GM11168 (cell line): ENCODE measurements around the gene RASA1.

ENCODE experiments used
- in situ Hi-C: fragments of 300-500 bp; cut with MboI; formaldehyde crosslinking; loops from one replicate; pipeline ENCODE4 v1.12.0; 2022; ENCODE audit warnings: low sequenced_read_pairs; ENCODE audit not compliant: unreplicated experiment

The RASA1 gene

GRCh38 chr5:87394411-87395165 is 126.9 kb downstream of the RASA1 start:
- in situ Hi-C loops = no loop called here

GRCh38 chr5:87398981-87399614 is 131.4 kb downstream of the RASA1 start:
- in situ Hi-C loops = no loop called here

GRCh38 chr5:87399720-87400119 is 132.0 kb downstream of the RASA1 start:
- in situ Hi-C loops = no loop called here

- in situ Hi-C loops = no loop called here
Measured at GRCh38 chr5:87400305-87400899, 132.7 kb downstream of the RASA1 start.

GRCh38 chr5:87401626-87402025 is 133.9 kb downstream of the RASA1 start:
- in situ Hi-C loops = no loop called here

GRCh38 chr5:87403409-87403808 is 135.7 kb downstream of the RASA1 start:
- in situ Hi-C loops = no loop called here

- in situ Hi-C loops = no loop called here
Measured at GRCh38 chr5:87403899-87404298, 136.2 kb downstream of the RASA1 start.

- in situ Hi-C loops = no loop called here
Measured at GRCh38 chr5:87404359-87404758, 136.7 kb downstream of the RASA1 start.

GRCh38 chr5:87405472-87406155 is 137.9 kb downstream of the RASA1 start:
- in situ Hi-C loops = no loop called here

- in situ Hi-C loops = no loop called here
Measured at GRCh38 chr5:87408204-87408603, 140.5 kb downstream of the RASA1 start.

- in situ Hi-C loops = no loop called here
Measured at GRCh38 chr5:87410931-87411330, 143.2 kb downstream of the RASA1 start.

GRCh38 chr5:87411586-87411972 is 143.9 kb downstream of the RASA1 start:
- in situ Hi-C loops = no loop called here

GRCh38 chr5:87411973-87412629 is 144.4 kb downstream of the RASA1 start:
- in situ Hi-C loops = no loop called here

- in situ Hi-C loops = no loop called here
Measured at GRCh38 chr5:87412630-87413342, 145.1 kb downstream of the RASA1 start, which contains the start of gene CCNH. TSS of gene CCNH (minus strand) at chr5:87412930. CDS start at chr5:87412794, 136 bp downstream.

- in situ Hi-C loops = no loop called here
Measured at GRCh38 chr5:87413343-87413645, 145.6 kb downstream of the RASA1 start.

- in situ Hi-C loops = no loop called here
Measured at GRCh38 chr5:87418506-87418905, 150.8 kb downstream of the RASA1 start.

- in situ Hi-C loops = no loop called here
Measured at GRCh38 chr5:87421307-87421706, 153.6 kb downstream of the RASA1 start.

- in situ Hi-C loops = no loop called here
Measured at GRCh38 chr5:87423755-87424154, 156.1 kb downstream of the RASA1 start.

GRCh38 chr5:87430863-87431457 is 163.3 kb downstream of the RASA1 start:
- in situ Hi-C loops = no loop called here

GRCh38 chr5:87432460-87432859 is 164.8 kb downstream of the RASA1 start:
- in situ Hi-C loops = no loop called here
